HEK293 (cell line): ENCODE data around the gene KCNIP2.
A peak's percentile ranks its signal among the peaks of the same experiment; 100 is the strongest.

ENCODE experiments used
- CTCF ChIA-PET: fragments of 350-600 bp; formaldehyde crosslinking; extraction: SDS; loops from one replicate; lab custom pipeline; 2021; ENCODE audit warnings: antibody characterized with exemption; lab: Yijun Ruan, JAX
- POLR2A ChIA-PET: fragments of 300-600 bp; formaldehyde crosslinking; extraction: SDS; loops from one replicate; lab custom pipeline; 2020; ENCODE audit warnings: antibody characterized with exemption, inconsistent platforms; lab: Yijun Ruan, JAX
- H3K27ac ChIP-seq: fragments of 200-500 bp; sonication (Bioruptor generic); 2 replicates; pipeline ENCODE4 v1.5.1; 2014; ENCODE audit warnings: low read depth, low read length, control low read depth, inconsistent platforms; ENCODE audit errors: extremely low read depth
- H3K36me3 ChIP-seq, 2 experiments: fragments of 200-500 bp in 1 of 2; sonication (Bioruptor generic) in 1 of 2; 1 replicate in 1 of 2; 2 replicates in 1 of 2; pipeline ENCODE4 v1.5.1; 2014 to 2017; ENCODE audit warnings: inconsistent platforms in 2 of 2, low read length in 2 of 2; ENCODE audit not compliant: control insufficient read depth in 2 of 2, insufficient read depth in 1 of 2
- H3K4me1 ChIP-seq: fragments of 200-500 bp; sonication (Bioruptor generic); 2 replicates; pipeline ENCODE4 v1.5.1; 2014; ENCODE audit warnings: mild to moderate bottlenecking, low read length, inconsistent platforms; ENCODE audit not compliant: control insufficient read depth, insufficient read depth
- H3K4me3 ChIP-seq: 2 replicates; pipeline ENCODE4 v1.5.1; 2011; ENCODE audit warnings: low read depth, mild to moderate bottlenecking, control low read depth, low read length, moderate library complexity
- H3K9me3 ChIP-seq: fragments of 200-500 bp; sonication (Bioruptor generic); 2 replicates; pipeline ENCODE4 v1.5.1; 2014; ENCODE audit warnings: low read depth, low read length, inconsistent platforms; ENCODE audit not compliant: control insufficient read depth, insufficient read depth
- GFI1B ChIP-seq: fragments of 450-650 bp; formaldehyde crosslinking; IDR thresholded peaks from 2 replicates; pipeline ENCODE4 v1.5.1; 2016; ENCODE audit warnings: missing biosample characterization, missing genetic modification characterization
- GLI4 ChIP-seq: fragments of 450-650 bp; formaldehyde crosslinking; IDR thresholded peaks from 2 replicates; pipeline ENCODE4 v1.5.1; 2016; ENCODE audit warnings: missing biosample characterization, missing genetic modification characterization
- GLIS1 ChIP-seq: fragments of 450-650 bp; formaldehyde crosslinking; IDR thresholded peaks from 2 replicates; pipeline ENCODE4 v1.5.1; 2016; ENCODE audit warnings: missing biosample characterization, missing genetic modification characterization
- GLIS2 ChIP-seq: fragments of 450-650 bp; formaldehyde crosslinking; IDR thresholded peaks from 2 replicates; pipeline ENCODE4 v1.5.1; 2016; ENCODE audit warnings: missing biosample characterization, missing genetic modification characterization
- HOXA7 ChIP-seq: sonication (generic); formaldehyde crosslinking; IDR thresholded peaks from 2 replicates; pipeline ENCODE4 v1.8.1; 2022; ENCODE audit warnings: missing genetic modification reagents, borderline replicate concordance
- IKZF3 ChIP-seq: fragments of 450-650 bp; IDR thresholded peaks from 2 replicates; pipeline ENCODE4 v1.5.0; 2018; ENCODE audit warnings: missing biosample characterization, mild to moderate bottlenecking, missing genetic modification characterization, moderate library complexity
- ZBTB20 ChIP-seq: fragments of 450-650 bp; formaldehyde crosslinking; IDR thresholded peaks from 2 replicates; pipeline ENCODE4 v1.5.1; 2016; ENCODE audit warnings: missing biosample characterization, missing genetic modification characterization
- ZBTB48 ChIP-seq: fragments of 450-650 bp; formaldehyde crosslinking; IDR thresholded peaks from 2 replicates; pipeline ENCODE4 v1.5.1; 2016; ENCODE audit warnings: missing biosample characterization, missing genetic modification characterization
- ZBTB7A ChIP-seq: fragments of 450-650 bp; formaldehyde crosslinking; IDR thresholded peaks from 2 replicates; pipeline ENCODE4 v1.5.1; 2016; ENCODE audit warnings: low read depth, missing biosample characterization, missing genetic modification characterization
- ZBTB8A ChIP-seq: fragments of 450-650 bp; formaldehyde crosslinking; IDR thresholded peaks from 2 replicates; pipeline ENCODE4 v1.5.1; 2016; ENCODE audit warnings: missing biosample characterization, missing genetic modification characterization
- ZNF114 ChIP-seq: fragments of 450-650 bp; formaldehyde crosslinking; IDR thresholded peaks from 2 replicates; pipeline ENCODE4 v1.5.0; 2017; ENCODE audit warnings: missing biosample characterization, missing genetic modification characterization
- ZNF121 ChIP-seq: fragments of 450-650 bp; formaldehyde crosslinking; IDR thresholded peaks from 2 replicates; pipeline ENCODE4 v1.5.1; 2016; ENCODE audit warnings: missing biosample characterization, missing genetic modification characterization
- ZNF221 ChIP-seq: fragments of 450-650 bp; formaldehyde crosslinking; IDR thresholded peaks from 2 replicates; pipeline ENCODE4 v1.5.1; 2017; ENCODE audit warnings: missing biosample characterization, missing genetic modification characterization, borderline replicate concordance
- ZNF239 ChIP-seq: fragments of 450-650 bp; formaldehyde crosslinking; IDR thresholded peaks from 2 replicates; pipeline ENCODE4 v1.5.1; 2016; ENCODE audit warnings: missing biosample characterization, missing genetic modification characterization
- ZNF266 ChIP-seq: fragments of 450-650 bp; formaldehyde crosslinking; IDR thresholded peaks from 2 replicates; pipeline ENCODE4 v1.5.1; 2016; ENCODE audit warnings: missing biosample characterization, missing genetic modification characterization, low read depth
- ZNF311 ChIP-seq: fragments of 450-650 bp; formaldehyde crosslinking; IDR thresholded peaks from 2 replicates; pipeline ENCODE4 v1.5.1; 2017; ENCODE audit warnings: missing biosample characterization, missing genetic modification characterization, borderline replicate concordance
- ZNF341 ChIP-seq: fragments of 450-650 bp; formaldehyde crosslinking; IDR thresholded peaks from 2 replicates; pipeline ENCODE4; 2016; ENCODE audit warnings: low read depth, missing biosample characterization, missing genetic modification characterization
- ZNF391 ChIP-seq: fragments of 450-650 bp; formaldehyde crosslinking; IDR thresholded peaks from 2 replicates; pipeline ENCODE4 v1.5.1; 2016; ENCODE audit warnings: low read depth, missing biosample characterization, missing genetic modification characterization, borderline replicate concordance
- ZNF398 ChIP-seq: fragments of 450-650 bp; formaldehyde crosslinking; IDR thresholded peaks from 2 replicates; pipeline ENCODE4 v1.5.1; 2017; ENCODE audit warnings: missing biosample characterization, missing genetic modification characterization
- ZNF530 ChIP-seq: fragments of 450-650 bp; formaldehyde crosslinking; IDR thresholded peaks from 2 replicates; pipeline ENCODE4 v1.5.1; 2016; ENCODE audit warnings: low read depth, missing biosample characterization, missing genetic modification characterization
- ZNF558 ChIP-seq: fragments of 450-650 bp; formaldehyde crosslinking; IDR thresholded peaks from 2 replicates; pipeline ENCODE4 v1.5.1; 2016; ENCODE audit warnings: missing biosample characterization, missing genetic modification characterization
- ZNF701 ChIP-seq: fragments of 450-650 bp; formaldehyde crosslinking; IDR thresholded peaks from 2 replicates; pipeline ENCODE4 v1.5.1; 2016; ENCODE audit warnings: missing biosample characterization, missing genetic modification characterization
- ZNF747 ChIP-seq: fragments of 450-650 bp; formaldehyde crosslinking; IDR thresholded peaks from 2 replicates; pipeline ENCODE4 v1.5.1; 2016; ENCODE audit warnings: missing biosample characterization, missing genetic modification characterization
- ZNF792 ChIP-seq: fragments of 450-650 bp; formaldehyde crosslinking; IDR thresholded peaks from 2 replicates; pipeline ENCODE4 v1.5.1; 2016; ENCODE audit warnings: missing biosample characterization, missing genetic modification characterization
- TF ChIP-seq, protein P1 (sequence below): fragments of 450-650 bp; formaldehyde crosslinking; IDR thresholded peaks from 2 replicates; pipeline ENCODE4 v1.5.1; 2016; ENCODE audit warnings: missing biosample characterization, missing genetic modification characterization

KCNIP2 gene

GRCh38 chr10:101840102-101840684 is 3.4 kb downstream of the KCNIP2 start:
- POLR2A ChIA-PET: interaction anchor here (0.5 to 2.7 kb wide), 9 partner anchors 22 to 789 kb away, joined by 3 to 24 read pairs (median 5); partner anchors contain the start of gene OGA

GRCh38 chr10:101839416-101840063 is 4.1 kb downstream of the KCNIP2 start:
- ChIA-PET CTCF (interaction anchor here (0.6 to 8.4 kb wide), 18 partner anchors 19 to 236 kb away, joined by 3 to 178 read pairs (median 12); partner anchors contain the start of gene OGA), POLR2A (interaction anchor here (0.5 to 2.7 kb wide), 8 partner anchors 21 to 790 kb away, joined by 3 to 24 read pairs (median 5); partner anchors contain the start of gene OGA)
- Histone ChIP-seq H3K4me3 (peak overlapping the region; percentile 32), H3K27ac (no peak overlapping the region), H3K36me3 (no peaks in the 10 kb centered on the region), H3K4me1 (peaks cover 6% of the 10 kb centered on the region), H3K9me3 (no peaks in the 10 kb centered on the region)
- TF ChIP-seq ZNF530 (peak; percentile 87; the same call in 1 of the 2 replicates), ZBTB20 (tag by site-specific recombination) (no peak; the same call in 1 of the 2 replicates), ZBTB8A (tag by site-specific recombination) (no peak), ZNF239 (no peak), GLIS2 (peak; percentile 58; the same call in 1 of the 2 replicates), HOXA7 (no peak), ZBTB48 (tag by site-specific recombination) (peak; percentile 20; the same call in 1 of the 2 replicates), GFI1B (no peak), ZNF792 (tag by site-specific recombination) (no peak), ZBTB7A (tag by site-specific recombination) (peak; percentile 67; the same call in 1 of the 2 replicates), ZNF558 (tag by site-specific recombination) (no peak), ZNF221 (no peak), ZNF701 (tag by site-specific recombination) (no peak), GLIS1 (tag by site-specific recombination) (peak; percentile 62), ZNF266 (tag by site-specific recombination) (no peak), GLI4 (tag by site-specific recombination) (no peak), ZNF391 (tag by site-specific recombination) (no peak), ZNF121 (tag by site-specific recombination) (peak; percentile 99), ZNF114 (tag by site-specific recombination) (no peak), ZNF311 (tag by site-specific recombination) (no peak)

More at GRCh38 chr10:101840102-101840684, 3.4 kb downstream of the KCNIP2 start:
- TF ChIP-seq, protein P1, sequence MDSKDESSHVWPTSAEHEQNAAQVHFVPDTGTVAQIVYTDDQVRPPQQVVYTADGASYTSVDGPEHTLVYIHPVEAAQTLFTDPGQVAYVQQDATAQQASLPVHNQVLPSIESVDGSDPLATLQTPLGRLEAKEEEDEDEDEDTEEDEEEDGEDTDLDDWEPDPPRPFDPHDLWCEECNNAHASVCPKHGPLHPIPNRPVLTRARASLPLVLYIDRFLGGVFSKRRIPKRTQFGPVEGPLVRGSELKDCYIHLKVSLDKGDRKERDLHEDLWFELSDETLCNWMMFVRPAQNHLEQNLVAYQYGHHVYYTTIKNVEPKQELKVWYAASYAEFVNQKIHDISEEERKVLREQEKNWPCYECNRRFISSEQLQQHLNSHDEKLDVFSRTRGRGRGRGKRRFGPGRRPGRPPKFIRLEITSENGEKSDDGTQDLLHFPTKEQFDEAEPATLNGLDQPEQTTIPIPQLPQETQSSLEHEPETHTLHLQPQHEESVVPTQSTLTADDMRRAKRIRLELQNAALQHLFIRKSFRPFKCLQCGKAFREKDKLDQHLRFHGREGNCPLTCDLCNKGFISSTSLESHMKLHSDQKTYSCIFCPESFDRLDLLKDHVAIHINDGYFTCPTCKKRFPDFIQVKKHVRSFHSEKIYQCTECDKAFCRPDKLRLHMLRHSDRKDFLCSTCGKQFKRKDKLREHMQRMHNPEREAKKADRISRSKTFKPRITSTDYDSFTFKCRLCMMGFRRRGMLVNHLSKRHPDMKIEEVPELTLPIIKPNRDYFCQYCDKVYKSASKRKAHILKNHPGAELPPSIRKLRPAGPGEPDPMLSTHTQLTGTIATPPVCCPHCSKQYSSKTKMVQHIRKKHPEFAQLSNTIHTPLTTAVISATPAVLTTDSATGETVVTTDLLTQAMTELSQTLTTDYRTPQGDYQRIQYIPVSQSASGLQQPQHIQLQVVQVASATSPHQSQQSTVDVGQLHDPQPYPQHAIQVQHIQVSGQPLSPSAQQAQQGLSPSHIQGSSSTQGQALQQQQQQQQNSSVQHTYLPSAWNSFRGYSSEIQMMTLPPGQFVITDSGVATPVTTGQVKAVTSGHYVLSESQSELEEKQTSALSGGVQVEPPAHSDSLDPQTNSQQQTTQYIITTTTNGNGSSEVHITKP: peak; percentile 80
- TF ChIP-seq ZNF747 (tag by site-specific recombination): no peak
- peak; percentile 9; the same call in 1 of the 2 replicates for TF ChIP-seq IKZF3 (tag by site-specific recombination)
- 0 out of 2 replicates have a peak, but pooled peaks have one; percentile 2 for TF ChIP-seq ZNF341
- peak; percentile 40; the same call in 1 of the 2 replicates for TF ChIP-seq ZNF398 (tag by site-specific recombination)
- Histone ChIP-seq H3K4me3 (peak overlapping the region; percentile 25), H3K4me1 (peaks cover 6% of the 10 kb centered on the region), H3K9me3 (no peaks in the 10 kb centered on the region), H3K27ac (no peak overlapping the region; the same call in 1 of the 2 replicates), H3K36me3 (no peaks in the 10 kb centered on the region)
- CTCF ChIA-PET: interaction anchor here (0.6 to 8.4 kb wide), 46 partner anchors 10 to 239 kb away, joined by 3 to 178 read pairs (median 6); partner anchors contain the start of genes HPS6 and OGA
